Measurements from ENCODE around the gene TRIM31.
A peak's percentile ranks its signal among the peaks of the same experiment; 100 is the strongest.
"Not testable (repeated sequence)": the region's sequence is repeated elsewhere in the genome, so short reads cannot be mapped to it uniquely, and the experiment has no call there.

The TRIM31 gene

DNA sequence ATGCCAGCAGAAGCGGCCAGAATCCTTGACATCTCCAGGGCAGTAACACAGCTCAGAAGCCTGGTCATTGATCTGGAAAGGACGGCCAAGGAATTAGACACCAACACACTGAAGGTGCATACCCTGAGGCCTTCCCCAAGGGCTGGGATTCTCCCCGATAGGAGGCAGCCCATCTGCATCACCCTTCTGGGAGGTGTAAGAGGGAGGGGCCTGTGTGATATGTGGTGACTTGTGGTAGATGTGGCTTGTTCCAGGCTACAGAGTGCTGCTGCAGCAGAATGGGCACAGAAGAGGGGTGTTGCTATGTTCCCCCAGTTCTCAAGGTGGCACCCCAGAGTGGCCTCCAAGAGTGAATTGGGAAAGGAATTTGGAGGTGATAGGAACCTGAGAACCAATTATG, 34.2 kb upstream of the TRIM31 start:
- peak; percentile 23 for DNase-seq

DNA sequence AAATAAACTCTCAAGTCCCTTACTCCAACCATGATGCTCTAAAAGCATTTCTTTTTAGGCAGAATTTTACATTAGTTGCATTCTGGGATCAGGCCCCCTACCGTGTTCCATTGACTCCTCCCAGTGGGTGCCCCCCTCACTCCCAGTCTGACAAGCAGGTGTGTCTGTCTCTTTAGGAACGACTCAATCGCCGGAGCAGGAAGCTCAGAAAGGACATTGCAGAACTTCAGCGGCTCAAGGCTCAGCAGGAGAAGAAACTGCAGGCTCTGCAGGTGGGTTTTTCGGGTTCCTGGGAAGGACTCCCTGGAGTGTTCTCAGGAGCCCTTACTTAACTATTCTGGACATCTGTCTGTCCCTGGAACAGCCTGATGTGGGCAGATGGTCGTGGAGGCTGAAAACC, 32.9 kb upstream of the TRIM31 start:
- DNase-seq = no peak

GRCh38 chr6:30144811-30145210, 31.9 kb upstream of the TRIM31 start:
- no peak for DNase-seq

DNA sequence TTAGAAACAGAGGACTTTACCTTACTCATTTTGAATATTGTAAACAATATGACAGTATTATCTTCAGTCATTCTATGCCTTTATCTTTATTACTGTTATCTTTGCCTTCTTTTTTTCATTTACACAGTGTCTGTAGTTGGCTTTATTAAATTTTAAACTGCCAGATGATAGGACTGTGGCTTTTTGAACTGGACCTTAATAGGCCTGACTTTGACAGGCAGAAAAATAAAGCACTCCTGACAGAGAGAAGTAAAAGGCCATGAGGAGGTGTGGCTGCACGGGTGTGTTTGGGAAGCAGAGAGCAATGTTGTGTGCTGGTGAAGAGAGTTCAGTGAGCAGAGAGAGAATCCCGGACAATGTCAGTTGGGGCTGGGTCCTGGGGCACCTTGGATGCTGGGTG, 30.9 kb upstream of the TRIM31 start:
- DNase-seq = no peak

GRCh38 chr6:30142665-30143064, 29.8 kb upstream of the TRIM31 start:
- no peak for DNase-seq

DNA sequence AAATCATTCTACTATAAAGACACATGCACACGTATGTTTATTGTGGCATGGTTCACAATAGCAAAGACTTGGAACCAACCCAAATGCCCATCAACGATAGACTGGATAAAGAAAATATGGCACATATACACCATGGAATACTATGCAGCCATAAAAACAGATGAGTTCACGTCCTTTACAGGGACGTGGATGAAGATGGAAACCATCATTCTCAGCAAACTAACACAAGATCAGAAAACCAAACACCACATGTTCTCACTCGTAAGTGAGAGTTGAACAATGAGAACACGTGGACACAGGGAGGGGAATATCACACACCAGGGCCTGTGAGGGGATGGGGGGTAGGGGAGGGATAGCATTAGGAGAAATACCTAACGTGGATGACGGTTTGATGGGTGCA, 27.4 kb upstream of the TRIM31 start:
- not testable (repeated sequence) for DNase-seq

GRCh38 chr6:30136570-30137286, 23.8 kb upstream of the TRIM31 start:
- peak; percentile 35 for DNase-seq

DNA sequence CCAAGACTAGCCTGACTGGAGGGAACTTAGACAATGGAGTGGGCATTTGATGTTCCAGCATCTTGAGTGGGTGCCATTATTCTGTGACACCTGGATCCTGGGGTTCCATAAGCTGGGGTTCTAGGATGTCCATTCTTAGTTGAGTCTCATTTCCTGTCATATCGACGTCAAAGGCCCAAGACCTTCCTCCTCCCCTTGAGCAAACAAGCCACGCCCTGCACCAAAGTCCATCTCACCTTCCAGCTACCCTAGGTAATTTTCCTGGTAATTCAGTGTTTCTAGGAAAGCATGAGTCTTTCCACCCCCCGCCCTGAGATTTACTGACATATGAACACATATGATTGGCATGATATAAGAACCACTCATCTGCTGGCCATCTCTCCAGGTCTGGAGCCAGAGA, 22.9 kb upstream of the TRIM31 start, which contains the start of gene TRIM40:
Gene TRIM40 (plus strand): TSS at position 384 of the 400 bp plus-strand sequence. CDS start 897 bp downstream, outside the sequence.
- DNase-seq = no peak

DNA sequence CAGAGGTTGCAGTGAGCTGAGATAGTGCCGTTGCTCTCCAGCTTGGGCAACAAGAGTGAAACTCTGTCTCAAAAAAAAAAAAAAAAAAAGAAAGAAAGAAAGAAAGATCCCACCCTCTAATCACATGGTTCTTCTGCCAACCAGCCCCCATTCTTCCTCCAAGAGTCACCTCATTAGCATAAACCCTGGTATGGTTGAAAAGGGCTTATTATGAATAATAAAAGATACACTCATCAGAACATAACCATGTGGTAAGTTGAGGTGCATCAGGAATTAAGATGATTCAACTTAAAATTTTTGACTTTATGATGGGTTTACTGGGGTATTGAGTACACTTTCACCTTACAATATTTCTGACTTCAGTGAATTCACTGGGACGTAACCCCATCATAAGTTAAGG, 22.3 kb upstream of the TRIM31 start:
- DNase-seq = no peak

DNA sequence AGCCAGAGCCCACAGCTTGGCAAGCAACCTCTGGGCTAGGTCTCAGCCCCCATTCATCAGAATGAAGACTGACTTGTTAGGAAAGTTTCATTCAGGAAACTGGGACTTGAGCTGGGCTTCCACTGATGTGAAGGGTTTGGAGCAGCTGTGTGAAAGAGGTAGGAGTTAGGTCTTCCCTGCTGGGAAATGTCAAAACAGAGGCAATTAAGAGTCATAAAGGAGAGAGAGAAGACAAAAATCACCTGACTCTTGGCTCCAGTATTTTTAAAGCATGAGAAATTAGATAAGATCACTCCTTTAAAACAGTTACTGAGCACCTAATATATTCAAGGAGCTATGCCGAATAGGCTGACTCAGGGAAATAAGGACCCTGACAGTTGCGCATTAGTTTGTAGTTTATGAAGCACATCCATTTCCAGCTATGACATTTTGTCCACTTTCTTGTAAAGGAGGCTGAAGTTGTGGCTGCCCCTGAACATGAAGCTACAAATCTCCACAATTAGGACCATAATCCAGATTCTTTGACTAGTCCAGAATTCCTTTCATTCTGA, 19.1 kb upstream of the TRIM31 start:
- DNase-seq = no peak

GRCh38 chr6:30130887-30131862, 18.3 kb upstream of the TRIM31 start:
- peak; percentile 95 for DNase-seq

DNA sequence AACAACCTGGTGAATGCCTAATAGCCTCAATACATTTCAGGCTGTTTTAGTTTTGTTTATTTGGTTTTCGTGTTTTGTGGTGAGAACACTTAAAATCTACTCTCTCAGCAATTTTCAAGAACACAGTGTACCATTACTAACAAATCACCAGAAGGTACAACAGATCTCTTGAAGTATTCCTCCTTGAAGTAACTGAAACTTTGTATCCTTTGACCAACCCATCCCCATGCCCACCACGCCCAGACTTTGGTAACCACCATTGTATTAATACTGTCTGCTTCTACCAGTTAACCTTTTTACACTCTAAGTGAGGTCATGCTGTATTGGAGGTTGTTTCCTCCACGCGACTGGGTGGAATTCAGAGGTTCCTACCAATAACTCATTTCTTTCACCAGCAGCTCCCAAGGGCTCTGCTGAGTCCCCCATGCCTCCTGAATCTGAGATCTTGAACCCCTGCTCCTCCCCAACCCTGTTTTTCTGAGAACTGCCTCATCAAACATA, 17.3 kb upstream of the TRIM31 start:
- no peak for DNase-seq

- DNase-seq = no peak
These were observed 16.6 kb upstream of the TRIM31 start for GRCh38 chr6:30129265-30130178.

- no peak for DNase-seq
These were observed 14.6 kb upstream of the TRIM31 start for GRCh38 chr6:30127238-30128093.

DNA sequence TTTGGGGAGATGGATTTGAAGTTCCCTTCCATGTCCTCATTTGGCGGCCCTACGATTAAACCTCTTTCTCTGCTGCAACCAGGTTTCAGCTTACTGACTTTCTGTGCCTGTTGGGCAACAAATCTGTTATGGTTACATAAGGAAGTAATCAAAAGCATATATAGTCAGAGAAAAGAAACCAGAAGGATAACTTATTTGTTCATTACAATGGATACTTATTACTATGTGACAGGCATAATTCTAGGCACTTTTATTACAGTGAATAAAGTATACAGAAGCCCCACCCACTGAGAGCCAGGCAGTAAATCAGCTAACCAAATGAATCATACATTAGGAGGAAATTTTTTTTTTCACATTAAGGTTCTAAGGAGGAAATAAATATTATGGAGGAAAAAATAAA, 9.6 kb upstream of the TRIM31 start:
- no peak for DNase-seq

DNA sequence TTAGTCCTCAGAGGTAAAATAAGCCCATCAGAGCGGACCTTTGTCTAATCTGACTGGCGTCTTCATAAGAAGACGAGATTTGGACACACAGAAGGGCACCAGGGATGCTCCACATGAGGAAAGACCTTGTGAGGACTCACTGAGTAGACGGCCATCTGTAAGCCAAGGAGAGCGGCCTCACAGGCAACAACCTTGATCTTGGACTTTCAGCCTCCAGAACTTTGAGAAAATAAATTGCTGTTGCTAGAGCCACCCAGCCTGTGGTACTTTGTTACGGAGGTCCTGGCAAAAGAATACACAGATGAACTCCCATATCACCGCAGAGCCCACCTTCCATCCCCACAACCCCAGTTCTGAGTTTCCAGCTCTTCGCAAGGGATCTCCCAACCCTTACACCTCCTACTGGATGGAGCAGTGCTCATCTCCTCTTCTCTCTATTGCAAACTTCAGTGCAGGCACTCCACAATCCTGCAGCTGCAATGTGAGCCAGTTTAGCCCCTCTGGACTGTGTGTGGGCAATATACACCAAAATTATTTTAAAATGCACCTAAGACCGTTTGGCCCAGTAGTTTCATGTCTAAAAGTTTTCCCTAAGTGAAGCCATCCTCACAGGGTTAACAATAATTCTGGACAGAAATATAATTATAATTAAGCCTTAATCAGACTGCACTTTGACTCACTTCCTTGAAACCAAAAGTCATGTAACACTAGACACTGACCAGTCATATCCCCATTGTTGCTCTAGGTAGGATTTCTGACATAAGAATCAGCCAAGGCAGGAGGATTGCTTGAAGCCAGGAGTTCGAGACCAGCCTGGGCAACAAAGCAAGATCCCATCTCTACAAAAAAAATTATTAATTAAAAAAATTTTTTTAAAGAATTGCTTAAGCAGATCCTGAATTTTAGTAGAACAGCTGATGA, 8.8 kb upstream of the TRIM31 start:
- no peak for DNase-seq

GRCh38 chr6:30118691-30119090, 5.8 kb upstream of the TRIM31 start:
- not testable (repeated sequence) for DNase-seq

- no peak for DNase-seq
These were observed 3.8 kb upstream of the TRIM31 start for GRCh38 chr6:30116724-30117123.

GRCh38 chr6:30113841-30114240, 951 bp upstream of the TRIM31 start:
- DNase-seq = no peak

DNA sequence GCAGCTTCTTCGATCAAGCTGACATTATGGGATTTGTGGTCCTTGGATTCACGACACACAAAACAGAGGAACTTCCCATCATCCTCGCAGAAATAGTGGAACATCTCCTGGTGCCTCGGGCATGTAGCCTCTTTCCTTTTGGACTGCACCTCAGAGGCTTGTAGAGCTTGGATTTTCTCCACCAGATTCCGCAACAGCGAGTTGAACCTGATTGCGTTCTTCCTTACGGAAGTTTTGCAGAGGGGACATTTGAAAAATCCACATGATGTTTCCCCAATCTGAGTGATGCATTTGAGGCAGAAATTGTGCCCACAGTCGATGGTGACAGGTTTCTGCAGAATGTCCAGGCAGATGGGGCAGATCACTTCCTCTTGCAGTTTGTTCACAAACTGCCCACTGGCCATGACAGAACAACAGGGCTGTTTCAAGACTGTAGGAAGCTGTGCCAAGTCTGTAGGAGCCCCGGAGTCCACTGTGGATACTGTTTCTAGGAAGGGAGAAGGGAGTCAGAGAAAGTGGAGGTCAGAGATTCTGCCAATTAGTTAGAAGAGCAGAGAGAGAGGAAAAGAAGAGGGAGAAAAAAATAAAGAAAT, 392 bp downstream of the TRIM31 start:
- no peak for DNase-seq

Data from hematopoietic multipotent progenitor cell treated with erythropoietin and hydrocortisone succinate and interleukin-3 and kit ligand, for 4 days (in vitro differentiated cells).